NCI-H446 (cell line): ENCODE results near the gene RNASE12.
"Not testable (repeated sequence)": the region's sequence is repeated elsewhere in the genome, so short reads cannot be mapped to it uniquely, and the experiment has no call there.

Experiments used
- DNase-seq, 2 experiments: peaks; one replicate each; lab custom pipeline; 2025; lab: John Stamatoyannopoulos, UW

The RNASE12 gene, protein sequence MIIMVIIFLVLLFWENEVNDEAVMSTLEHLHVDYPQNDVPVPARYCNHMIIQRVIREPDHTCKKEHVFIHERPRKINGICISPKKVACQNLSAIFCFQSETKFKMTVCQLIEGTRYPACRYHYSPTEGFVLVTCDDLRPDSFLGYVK

DNA sequence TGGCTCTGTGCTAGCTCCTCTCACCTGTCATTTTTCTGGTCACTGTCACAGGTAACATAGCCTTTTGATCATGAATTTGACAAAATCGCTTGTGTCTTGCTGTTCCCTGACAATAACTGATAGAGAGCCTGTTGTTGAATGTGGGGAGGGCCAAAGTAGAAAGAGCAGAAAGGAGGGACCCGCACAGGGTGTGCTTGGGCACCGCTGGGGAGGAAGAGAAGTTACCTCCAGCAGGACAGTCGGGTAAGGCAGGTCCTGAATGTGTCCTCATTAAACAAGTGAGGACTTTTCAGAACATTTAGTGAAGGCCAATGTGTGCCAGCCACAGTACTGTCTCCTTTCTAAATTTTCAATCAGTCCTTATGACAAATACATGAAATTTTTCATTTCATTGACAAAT lies at the start of gene RNASE12:
RNASE12 (minus strand) TSS at position 142 of the 400 bp plus-strand sequence. CDS start 653 bp downstream, outside the sequence.
- no peak for DNase-seq

DNA sequence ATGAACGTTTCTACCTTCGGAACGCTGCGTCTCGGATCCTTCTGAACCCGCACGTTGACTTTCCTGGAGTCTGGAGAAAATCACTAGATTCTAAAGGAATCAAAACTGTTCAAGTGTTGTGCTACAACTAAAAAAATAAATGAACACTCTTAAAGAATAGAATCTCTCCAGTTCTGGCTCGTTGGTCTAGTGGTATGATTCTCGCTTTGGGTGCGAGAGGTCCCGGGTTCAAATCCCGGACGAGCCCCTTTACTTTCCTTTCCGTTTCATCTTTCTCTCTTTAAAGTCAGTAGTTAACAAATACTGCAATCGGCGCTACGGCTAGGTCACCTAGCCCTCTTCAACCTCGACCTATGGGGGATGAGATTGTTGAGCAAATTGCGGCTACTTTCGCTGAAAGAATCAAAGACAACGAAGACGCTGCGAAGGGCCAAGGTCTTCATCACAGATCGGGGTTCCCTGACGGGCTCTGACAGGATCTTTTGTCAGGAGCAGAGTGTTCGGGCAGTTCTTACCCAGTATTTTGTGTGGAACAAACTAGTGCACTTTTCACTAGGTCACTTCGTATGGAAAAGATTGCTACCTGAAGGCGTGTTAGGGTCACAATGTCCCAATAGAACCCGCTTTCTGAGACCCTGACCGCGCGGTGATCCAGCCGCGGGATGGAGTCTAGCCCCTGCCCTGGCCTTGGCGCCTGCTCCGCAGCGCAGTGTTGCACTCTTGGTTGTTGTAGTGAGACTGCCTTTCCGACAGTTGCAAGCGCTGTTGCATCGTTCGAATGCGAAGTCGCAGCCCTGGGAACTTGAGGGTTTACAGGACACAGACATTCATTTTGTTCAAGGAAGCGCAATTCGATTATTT lies 41.9 kb upstream of the RNASE12 start:
- DNase-seq, result peak; percentile 64 to 81

DNA sequence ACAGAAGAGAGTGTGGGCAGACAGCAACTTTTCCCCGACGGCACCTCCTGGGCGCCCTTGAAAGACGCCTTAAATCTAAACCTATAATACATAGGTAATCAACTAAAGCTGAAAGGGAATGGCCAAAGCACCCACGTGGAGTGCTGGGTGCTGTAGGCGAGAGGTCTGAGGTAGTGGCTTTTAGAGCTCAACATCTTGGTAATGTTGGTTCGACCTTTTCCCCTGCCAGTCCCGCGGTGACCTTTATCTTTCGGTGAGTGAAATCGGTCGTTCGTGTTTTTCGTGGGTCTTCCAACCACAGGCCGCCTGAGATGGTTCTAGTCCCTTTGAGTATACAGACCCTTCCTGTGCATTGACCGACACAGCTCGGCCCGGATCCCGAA lies 41.3 kb upstream of the RNASE12 start:
- peak in 1 of 2 experiments; percentile 47 for DNase-seq

DNA sequence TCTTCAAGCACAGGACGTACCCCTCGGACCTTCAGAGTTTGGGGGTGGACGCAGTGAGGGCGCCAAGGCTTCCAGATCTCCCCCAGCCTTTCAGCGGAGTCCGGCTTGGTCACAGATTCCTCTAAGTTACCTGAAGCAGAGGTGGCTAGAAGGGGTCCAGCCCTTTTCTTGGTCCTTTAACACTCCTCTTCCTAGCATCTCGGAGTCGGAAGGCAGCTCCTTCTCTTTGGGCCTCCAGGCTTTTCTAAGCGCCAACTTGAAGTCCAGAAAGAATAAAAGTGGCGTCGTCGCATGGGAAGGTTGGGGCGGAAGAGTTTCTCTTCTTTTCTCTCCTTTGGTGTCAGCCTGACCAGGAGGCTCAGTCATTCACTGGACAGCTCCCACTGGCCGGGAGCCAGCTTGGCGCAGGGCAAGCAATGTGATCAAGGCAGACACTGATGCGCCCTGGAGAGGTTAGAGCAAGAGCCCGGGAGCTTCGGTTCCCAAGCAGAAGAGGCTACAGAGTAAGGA lies 40.8 kb upstream of the RNASE12 start:
- peak in 1 of 2 experiments; percentile 23 for DNase-seq

DNA sequence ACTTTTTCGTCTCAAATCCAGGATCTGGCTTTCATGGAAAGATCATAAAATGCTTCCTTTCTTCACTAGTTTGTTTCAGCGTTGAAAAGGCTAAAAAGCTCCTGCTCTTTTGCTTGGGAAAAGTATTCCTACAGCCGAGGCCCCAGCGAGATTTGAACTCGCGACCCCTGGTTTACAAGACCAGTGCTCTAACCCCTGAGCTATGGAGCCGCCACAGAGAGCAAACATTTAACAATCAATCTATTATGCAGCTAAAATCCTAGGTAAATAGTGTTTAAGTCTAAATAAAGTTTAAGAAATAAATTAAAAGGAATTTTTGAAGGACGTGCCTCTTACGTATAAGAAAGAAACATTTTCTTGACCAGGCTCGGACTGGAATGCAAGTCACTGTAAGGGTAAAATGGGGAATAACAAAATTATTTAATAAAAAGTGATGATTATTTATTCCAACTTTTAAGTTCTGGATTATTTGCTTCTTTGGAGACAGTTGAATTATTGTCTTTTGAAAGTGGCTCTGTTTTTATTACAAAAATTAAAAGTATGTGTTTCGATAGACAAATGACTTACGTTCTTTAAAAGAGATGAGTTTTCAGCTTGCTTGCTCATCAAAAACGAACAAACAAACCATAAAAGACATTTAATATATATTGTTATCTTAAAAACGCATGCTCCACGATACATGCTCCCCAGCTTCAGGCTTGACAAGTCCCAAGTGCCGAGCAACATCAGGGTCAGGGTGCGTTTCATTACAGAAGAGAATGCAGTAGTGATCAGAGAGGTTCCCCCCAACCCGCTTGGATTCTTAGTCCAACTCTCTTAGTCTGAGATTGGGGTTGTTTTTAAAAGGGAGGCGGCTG lies 40.1 kb upstream of the RNASE12 start:
- peak; percentile 17 to 84 for DNase-seq

DNA sequence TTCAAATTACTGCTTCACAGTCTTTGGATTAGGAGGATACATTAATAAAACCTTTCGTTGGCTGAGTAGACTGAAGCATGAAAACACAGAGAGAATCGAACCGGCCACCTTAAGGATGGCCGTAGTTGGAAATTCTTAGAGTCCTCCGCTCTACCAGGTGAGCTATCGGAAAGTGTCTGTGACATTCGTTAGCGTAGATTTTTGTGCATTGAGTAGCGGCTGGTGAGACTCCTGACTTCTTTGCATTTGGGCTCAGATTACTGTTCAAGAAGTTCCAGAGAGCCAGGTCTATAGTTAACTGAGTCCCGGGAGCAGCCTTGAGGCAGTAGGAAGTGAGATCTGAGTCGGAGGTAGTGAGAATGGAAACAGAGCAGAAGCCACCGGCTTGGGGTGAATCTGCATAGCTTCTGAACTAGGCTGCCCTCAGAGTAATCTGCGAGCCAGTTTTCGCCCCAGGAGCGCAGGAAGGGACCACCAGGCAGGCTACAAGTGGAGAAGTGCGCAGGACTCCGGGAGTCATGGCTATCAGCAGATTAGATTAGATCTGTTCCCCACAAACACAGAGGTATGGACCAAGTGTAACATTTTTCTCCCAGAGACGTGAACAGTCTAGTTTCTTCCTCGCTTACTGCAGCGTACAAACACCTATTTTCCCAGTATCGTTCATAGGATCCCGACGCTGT lies 39.3 kb upstream of the RNASE12 start:
- peak in 1 of 2 experiments; percentile 47 for DNase-seq

DNA sequence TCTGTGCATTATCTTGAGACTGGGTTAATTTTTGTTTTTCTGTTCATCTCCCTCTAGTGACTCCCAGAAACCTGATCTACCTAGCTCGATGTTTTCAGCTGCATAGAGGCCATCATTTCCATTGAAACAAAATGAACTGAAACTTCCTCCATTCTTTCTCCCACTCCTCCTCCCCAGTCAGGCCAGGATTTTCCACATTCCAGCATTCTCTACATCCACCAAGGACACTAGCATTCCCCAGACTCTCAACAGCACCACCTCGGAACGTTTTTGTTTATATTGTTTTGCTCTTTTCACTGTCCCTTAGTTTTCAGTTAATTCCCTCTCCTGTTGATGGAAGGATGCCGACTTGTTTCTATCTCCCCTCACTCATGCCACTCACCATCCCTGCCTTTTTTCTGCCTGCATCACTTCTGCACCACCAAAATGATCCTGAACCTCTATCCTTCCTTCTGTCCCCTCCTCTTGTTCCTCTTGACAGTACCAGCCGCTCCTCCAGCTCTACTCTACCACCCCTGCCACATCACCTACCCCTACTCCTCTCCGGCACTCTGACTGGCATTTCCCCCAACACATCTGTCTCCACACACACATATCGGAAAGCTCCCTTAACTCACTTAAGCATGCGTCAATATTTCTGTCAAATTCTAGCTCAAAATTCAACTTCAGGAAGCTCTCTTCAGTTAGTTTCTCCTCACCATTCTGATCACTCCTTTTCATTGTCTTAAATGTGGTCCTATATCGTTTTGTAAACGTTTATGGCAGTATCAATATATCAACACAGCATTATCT lies 37.1 kb upstream of the RNASE12 start:
- DNase-seq, result no peak

DNA sequence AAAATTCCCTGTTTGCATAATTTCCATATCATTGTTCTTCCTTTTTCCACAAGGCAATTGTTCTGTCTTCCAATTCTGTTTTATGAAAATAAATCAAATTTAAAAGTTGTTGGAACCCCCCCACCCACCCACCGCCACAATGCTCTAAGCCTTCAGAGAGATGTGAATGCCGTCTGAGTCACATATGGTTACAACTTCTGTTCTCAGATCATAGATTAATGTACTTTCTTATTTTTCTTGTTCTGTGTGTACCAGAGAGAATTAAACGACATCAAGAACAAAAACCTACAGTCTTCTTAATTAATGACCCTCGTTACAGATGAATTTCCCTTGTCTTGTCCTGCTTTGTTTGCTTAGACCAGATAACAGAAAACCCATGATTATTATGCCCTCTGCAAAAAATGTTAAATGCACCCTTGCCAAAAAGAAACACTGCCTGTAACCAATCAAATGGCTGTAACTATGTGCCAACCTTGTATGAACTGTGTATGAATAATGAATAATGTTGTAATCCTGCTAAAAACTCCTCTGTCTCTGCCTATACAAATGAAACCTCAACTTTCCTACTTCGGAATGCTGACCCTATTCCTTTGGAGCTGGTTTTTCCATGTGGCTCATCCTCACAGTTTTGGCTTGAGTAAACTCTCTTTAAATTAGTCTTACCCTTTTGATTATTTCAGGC lies 36.3 kb upstream of the RNASE12 start:
- no peak for DNase-seq

DNA sequence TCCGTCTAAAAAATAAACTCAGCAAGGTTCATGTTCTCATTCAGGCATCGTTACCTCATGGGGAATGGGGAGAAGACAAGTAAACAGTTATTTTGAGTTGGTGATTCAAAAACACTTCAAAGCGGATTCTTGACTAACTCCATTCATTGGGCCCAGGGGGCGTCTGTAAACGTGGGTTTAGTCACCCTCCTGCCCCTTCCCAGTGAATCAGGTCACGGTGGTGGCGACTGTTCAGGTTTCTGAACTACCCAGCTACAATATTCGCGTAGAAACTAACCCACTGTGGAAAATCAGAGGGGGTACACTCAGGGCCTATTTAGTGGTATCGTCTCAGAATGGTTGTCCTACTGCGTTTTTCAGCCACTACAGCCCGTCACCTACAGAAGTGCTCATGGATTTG lies 35.1 kb upstream of the RNASE12 start:
- DNase-seq, result no peak

DNA sequence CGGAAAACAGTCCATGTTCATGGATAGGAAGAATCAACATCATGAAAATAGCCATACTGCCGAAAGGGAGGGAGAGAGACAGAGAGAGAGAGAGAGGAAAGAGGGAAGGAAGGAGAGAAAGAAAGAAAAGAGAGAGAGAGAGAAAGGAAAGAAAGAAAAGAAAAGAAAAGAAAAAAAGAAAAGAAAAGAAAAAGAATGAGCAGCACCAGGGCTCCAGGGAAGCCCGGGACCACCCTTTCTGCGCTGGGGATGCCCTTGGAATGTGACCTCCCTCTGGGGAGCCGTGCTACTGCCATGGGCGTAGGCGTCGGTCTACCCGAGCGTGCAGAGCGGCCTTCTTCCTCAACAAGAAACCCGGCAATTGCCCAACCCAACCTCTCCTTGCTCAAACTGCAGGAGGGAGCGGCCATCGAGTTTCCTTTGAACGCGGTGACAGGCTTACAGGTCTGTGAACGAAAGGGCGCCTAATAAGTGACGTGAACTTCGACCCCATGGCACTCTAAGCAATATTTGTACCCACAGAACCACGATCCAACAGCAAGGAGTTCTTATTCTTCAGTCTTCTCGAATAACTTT lies 33.4 kb upstream of the RNASE12 start:
- DNase-seq, result peak in 1 of 2 experiments; percentile 49

DNA sequence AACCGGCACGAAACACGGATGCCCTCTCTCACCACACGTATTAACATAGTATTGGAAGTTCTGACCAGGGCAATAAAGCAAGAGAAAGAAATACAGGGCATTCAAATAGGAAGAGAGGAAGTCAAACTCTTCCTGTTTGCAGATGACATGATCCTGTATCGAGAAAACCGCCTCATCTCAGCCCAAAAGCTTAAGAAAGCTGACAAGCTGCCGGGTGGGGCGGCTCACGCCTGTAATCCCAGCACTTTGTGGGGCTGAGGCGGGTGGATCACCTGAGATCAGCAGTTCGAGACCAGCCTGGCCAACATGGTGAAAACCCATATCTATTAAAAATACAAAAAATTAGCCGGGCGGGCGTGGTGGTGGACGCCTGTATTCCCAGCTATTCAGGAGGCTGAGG lies 32.6 kb upstream of the RNASE12 start:
- no peak for DNase-seq

DNA sequence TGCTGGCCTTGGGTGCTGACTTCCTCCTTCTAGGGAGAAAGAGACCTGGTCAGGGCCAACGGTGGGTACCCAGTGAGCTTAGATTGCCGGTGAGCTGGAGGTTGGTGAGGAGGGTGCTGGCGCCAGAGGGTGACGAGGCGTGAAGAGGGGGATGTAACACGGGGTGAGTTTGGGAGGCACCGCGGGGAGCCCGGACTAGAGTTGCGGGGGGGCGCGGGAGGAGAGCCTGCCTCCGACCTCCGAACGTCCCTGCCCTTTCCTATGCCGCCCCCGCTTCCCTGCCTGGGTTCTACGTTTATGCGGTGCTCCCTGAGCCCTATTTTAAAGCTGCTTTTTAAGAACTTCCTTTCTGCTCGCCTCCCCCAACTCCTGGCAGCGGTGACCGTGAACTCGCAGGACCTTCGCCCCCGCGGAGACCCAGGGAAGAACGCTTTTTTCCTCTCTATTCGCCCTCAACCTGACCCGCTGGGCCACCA lies 31.7 kb upstream of the RNASE12 start:
- DNase-seq, result no peak

DNA sequence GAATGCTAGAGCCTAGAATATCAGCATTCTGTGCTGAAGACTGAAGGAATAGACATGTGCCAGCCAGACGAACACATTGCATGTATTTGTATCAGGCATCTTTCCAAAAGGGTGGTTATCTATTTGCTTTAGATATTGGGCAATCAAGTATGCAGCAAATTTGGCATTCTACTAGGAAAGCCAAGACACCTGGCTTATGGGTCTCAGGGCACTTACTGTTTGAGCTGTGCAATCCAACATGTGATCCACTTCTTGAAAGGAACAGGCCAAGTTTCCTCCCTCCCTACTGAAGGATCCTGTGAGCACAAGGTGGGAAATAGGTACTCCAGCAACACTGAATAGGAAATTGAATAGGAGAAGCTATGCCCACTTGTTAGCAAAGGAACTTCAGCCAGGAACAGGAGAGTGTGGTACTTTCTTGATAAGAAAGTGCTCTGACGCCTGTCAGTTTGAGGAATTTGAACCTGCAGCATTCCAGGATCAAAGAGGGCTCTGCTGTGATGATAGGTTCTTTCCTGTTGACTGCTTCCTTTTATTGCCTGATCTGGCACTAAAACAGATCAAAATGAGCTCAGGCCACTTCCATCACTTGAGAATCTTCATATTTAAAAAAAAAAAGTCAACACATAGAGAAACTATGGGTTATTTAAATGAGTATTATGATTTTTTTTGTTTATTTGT lies 29.8 kb upstream of the RNASE12 start:
- DNase-seq, result peak in 1 of 2 experiments; percentile 34

DNA sequence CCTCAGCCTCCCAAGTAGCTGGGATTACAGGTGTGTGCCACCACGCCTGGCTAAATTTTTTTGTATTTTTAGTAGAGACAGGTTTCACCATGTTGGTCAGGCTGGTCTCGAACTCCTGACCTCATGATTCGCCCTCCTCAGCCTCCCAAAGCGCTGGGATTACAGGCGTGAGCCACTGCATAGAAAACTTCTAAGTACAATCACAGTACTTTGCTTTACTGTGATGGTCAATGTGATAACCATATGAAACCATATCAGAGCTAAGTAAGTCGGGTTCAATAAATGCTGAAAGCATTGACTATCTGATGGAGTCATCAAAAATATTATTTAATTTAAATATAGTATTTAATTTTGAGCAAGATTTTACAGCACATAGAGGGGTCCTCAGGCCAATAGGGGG lies 28.5 kb upstream of the RNASE12 start:
- not testable (repeated sequence) for DNase-seq

DNA sequence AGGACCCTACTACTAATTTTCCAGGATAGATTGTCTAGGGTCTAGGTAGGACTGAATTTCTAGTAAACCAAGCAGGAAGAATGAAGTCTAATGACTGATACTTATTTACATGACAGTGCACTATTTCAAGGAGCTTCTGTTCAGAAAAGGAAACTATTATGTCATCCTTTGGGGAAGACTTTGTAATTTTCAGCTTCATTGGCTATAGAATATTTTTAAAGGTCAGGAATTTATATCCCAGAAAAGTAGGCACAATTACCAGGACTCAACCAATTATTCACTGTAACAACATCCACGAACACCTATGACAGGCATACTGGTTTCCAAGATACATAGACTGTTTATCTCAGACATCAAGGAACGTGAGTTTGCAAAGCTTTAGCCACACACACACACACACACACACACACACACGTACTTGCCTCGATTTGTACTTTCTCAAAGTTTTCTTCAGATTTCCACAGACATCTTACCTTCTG lies 27.1 kb upstream of the RNASE12 start:
- no peak for DNase-seq

DNA sequence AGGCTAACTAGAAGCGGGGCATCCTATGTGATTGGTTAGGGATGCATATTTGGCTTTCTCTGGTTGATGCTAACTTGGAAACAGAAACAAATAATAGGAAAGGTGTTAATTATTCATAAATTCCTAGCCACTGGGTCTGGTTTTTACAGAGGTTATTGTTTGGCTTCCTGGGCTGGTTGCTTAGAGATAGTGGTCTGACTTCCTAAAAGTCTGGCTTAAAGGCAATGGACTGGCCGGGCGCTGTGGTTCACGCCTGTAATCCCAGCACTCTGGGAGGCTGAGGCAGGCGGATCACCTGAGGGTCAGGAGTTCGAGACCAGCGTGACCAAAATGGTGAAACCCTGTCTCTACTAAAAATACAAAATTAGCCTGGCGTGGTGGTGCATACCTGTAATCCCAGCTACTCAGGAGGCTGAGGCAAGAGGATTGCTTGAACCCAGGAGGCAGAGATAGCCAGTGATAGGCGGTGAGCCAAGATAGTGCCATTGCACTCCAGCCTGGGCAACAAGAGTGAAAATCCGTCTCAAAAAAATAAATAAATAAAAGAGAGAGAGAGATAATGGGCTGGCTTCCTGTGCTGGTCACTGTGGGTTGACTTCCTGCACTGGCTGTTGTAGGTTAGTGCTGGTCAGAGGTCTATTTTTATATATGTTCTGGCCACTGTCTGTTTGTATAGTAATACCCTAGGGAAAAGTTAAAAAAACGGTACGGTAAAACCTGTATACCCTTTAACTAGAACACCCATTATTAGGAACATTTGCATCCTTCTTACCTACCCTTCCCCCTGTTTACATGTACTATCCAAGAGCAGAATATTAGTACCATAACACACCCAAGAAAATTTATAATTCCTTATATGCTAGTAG lies 26.2 kb upstream of the RNASE12 start:
- no peak for DNase-seq

DNA sequence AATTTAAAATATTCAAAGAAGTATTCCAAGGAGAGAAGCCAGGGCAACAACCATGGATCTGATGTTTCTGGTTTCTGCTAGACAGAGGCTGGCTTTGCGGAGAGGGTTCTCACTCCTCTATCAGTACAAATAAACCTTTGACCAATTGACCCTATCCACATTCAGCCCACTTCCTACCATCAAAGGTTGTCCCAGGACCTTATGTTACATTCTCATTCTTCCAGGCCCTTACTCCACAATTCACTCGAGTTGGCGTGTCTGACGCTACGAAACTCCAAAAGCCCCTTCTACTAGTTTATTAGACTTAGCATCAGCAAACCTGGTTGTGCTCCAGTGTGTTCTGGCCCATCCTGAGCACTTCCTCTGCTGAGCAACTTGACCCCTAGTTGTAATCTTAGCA lies 24.8 kb upstream of the RNASE12 start:
- DNase-seq, result no peak
